HG03342 (cell line): Measurements from ENCODE around the gene GALR3.

Experiments used
- ATAC-seq: cut with Tn5 transposase; IDR thresholded peaks from one replicate; pipeline ENCODE4 v1.9.1; 2021; ENCODE audit warnings: mild to moderate bottlenecking, moderate library complexity; ENCODE audit not compliant: unreplicated experiment

The GALR3 gene

DNA sequence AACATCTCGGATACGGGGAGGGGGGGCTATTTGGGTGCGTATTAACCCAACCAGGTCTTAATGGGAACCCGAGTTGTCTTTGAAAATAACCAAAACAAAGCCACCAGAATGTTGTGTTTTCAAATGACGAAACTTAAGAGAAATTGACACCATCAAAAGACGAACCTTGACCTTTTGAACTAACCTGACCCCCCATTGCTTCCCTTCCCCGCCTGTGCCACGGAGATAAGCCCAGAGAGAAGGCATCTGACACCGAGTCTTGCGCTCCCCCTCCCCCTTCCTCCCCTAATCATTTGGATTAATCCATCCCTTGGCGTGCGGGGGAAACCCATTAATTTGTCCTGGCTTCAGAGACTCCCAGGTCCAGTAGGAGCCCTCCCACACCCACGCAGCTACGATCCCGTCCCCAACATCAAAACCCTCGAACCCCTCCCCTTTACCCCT is 20.0 kb upstream of the GALR3 start:
- no peak for ATAC-seq

DNA sequence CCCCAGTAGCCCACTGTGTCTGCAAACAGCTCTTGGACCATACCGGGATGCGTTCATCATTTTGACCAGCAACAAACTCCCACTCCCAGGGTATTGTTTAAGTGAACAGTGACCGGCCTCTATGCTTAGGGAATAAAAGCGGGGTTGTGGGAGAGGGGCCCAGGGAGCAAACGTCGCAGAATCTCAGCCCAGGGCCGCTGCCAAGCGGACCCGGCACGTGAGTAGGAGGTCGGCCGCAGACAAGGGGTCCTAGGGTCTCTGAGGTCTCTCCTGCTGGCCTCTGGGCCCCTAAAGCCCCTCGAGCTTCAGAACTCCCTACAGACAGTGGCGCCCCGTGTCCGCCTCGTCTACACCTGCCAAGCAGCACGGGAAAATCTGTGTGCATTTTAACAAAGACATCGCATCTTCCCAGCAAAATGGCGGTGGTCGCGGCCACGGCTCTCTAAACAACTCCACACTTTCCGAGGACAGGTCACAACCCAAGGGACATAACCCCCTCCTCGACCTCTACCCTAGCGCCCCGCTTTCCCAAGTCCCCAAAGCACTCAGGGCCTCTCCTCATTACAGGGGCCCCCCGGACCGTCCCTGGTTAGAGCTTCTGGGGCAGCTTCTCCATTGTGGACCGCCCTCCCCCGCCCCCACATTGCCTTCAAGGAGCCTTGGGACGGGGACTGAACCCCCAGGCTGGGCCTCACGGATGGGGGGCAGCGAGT is 19.4 kb upstream of the GALR3 start:
- ATAC-seq: no peak

DNA sequence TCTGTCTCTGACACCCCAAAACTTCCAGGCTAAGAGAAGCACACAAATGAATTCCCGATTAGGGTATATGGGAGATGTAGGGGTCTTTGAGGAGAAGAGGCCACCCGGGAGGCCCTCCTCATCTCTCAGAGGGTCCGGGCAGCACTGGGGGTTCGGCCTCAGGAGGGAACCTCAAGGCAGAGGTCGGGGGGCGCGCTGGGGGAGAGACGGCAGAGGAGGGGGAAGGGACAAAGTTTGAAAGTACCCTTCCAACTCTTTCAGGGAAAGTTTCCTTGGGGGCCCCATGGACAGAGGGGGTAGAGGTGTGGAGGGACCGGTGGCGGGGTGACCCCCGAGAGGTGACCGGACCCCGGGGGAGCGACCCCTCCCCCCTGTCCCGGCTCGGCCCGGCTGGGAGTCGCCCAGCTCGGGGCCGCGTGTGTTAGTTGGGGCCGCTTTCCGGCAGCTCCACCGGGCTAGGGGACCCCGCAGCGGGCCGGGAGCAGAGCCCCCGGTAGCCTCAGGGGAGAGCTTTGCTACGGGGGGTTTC is 18.8 kb upstream of the GALR3 start:
- ATAC-seq: no peak

DNA sequence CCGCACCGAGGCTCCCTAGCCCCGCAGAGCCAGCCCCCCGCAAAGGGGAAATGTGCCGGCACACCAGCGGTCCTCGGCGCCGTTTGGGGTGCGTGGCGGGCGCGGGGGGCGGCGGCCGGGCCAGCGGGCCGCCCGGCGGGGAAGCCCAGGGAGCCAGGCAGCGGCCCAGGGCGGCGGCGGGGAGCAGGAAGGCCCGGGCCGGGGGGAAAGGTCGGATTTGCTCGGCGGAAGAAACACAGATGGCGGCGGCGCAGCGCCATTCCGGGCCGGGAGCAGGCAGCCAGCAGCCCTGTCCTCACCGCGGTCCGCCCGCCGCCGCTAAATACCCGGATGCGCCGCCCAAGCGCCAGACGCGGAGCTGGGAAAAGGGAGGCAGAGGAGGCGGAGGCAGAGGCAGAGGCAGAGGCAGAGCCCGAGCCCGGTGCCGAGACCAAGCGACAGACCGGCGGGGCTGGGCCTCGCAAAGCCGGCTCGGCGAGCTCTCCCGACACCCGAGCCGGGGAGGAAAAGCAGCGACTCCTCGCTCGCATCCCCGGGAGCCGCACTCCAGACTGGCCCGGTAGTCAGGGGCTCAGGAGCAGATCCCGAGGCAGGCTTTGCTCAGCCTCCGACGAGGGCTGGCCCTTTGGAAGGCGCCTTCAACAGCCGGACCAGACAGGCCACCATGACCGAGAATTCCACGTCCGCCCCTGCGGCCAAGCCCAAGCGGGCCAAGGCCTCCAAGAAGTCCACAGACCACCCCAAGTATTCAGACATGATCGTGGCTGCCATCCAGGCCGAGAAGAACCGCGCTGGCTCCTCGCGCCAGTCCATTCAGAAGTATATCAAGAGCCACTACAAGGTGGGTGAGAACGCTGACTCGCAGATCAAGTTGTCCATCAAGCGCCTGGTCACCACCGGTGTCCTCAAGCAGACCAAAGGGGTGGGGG is 18.0 kb upstream of the GALR3 start:
- ATAC-seq: no peak

DNA sequence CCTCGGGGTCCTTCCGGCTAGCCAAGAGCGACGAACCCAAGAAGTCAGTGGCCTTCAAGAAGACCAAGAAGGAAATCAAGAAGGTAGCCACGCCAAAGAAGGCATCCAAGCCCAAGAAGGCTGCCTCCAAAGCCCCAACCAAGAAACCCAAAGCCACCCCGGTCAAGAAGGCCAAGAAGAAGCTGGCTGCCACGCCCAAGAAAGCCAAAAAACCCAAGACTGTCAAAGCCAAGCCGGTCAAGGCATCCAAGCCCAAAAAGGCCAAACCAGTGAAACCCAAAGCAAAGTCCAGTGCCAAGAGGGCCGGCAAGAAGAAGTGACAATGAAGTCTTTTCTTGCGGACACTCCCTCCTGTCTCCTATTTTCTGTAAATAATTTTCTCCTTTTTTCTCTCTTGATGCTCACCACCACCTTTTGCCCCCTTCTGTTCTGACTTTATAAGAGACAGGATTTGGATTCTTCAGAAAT is 17.3 kb upstream of the GALR3 start:
- ATAC-seq: no peak

DNA sequence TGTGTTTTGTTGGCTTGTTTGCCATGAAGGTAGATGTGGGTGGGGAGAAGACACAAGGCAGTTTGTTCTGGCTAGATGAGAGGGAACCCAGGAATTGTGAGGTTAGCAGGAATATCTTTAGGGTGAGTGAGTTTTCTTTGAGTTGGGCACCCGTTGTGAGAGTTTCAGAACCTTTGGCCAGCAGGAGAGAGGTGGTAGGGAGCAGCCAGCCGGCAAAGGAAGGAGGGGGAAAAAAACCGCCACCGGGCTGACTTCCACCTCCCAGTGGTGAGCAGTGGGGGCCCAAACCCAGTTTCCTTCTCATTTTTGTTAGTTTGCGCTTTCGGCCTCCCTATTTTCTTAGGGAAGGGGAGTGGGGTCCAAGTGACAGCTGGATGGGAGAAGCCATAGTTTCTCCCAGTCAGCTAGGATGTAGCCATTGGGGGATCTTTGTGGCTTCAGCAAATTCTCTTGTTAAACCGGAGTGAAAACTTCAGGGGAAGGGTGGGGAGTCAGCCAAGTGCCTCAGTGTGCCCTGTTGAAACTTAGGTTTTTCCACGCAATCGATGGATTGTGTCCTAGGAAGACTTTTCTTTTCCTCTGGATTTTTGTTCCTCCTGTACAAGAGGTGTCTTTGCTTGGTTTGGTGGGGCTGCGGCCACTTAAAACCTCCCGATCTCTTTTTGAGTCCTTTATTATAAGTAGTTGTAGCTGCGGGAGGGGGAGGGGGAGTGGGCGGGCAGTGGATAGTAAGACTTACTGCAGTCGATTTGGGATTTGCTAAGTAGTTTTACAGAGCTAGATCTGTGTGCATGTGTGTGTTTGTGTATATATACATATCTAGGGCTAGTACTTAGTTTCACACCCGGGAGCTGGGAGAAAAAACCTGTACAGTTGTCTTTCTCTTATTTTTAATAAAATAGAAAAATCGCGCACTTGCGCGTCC is 16.5 kb upstream of the GALR3 start:
- ATAC-seq: no peak

DNA sequence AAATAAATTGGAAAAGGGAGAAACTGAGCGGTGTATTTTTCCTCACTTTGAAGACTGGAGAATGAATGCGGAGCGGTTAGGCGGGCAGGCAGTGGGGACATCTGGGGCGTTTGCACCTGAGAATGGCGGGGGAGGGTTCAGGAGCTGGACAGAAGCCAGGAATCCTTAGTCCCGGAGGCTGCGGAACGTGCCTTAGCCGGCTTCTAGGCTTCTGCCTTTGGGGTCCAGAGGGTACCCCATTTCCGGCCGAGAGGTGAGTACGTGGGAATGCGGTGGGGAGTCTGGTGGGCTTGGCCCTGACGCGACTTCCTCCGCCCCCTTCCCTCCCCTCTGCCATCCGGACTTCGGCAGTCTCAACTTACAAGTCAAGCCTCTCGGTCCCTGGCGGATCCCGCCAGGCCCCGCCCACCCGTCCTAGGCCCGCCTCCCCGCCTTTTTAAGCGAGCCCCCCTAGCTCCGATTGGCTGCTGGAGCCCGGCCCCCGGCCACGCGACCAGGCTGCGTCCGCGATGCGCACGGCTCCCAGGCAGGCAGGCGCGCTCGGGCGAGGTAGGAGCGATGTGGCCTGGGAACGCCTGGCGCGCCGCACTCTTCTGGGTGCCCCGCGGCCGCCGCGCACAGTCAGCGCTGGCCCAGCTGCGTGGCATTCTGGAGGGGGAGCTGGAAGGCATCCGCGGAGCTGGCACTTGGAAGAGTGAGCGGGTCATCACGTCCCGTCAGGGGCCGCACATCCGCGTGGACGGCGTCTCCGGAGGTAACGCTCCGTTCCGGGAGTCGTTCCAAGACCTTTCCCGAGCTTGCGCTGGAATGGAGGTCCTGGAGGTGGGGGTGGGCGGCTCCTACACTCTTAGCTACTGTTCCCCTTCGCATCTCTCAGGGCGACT is 15.5 kb upstream of the GALR3 start, which contains the start of gene GCAT:
Gene GCAT (plus strand): TSS at position 525 of the 884 bp plus-strand sequence. CDS start 34 bp downstream, at position 559.
- peak; percentile 76 for ATAC-seq

DNA sequence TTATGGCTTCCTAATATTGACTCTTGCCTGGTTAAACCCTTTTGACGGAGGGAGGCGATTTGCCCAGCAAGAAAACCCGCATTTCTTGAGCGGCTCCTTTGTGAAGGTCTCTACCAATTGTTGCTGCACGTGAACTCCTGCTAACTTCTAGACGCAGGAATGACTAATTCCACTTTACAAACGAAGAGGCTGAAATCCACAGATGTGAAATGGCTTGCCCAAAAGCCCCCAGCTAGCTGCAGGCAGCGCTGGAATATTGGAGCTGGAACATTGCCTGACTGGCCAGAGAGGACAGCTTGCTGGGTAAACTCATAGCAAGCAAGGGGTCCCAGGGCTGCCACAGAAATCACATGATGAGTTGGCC is 14.9 kb upstream of the GALR3 start:
- ATAC-seq: no peak

DNA sequence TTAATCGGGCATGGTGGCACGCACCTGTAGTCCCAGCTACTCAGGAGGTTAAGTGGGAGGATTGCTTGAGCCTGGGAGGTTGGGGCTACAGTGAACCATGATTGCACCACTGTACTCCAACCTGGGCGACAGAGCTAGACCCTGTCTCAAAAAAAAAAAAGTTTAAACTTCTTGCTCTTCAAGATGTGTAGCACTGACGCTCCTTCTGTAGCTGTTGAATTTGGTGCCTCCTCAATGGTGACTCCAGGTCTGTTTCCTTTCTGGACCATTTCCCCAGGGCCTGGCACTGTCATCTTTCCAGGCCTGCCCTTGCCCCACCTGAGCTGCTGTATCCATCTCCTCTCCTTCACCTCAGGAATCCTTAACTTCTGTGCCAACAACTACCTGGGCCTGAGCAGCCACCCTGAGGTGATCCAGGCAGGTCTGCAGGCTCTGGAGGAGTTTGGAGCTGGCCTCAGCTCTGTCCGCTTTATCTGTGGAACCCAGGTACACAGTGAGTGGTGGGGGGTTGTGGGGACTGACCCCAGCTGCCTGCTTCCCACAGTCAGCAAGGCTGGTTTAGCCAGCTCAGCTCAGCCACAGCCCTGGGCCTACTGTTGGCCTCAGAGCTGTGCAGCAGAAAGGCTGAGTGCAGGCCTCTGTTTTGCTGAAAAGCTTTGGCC is 13.4 kb upstream of the GALR3 start:
- ATAC-seq: no peak

DNA sequence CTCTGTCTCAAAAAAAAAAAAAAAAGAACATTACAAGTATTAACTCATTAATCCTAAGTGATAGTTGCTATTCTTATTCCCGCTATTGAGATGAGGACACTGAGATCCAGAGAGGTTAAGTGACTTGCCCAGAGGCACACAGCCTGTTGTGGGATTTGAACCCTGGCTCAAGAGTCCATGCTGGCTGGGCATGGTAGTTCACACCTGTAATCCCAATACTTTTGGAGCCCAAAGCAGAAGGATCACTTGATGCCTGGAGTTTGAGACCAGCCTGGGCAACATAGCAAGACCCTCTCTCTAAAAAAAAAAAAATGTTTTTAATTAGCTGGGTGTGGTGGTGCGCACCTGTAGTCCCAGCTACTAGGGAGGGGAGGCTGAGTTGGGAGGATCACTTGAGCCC is 11.3 kb upstream of the GALR3 start:
- ATAC-seq: no peak

DNA sequence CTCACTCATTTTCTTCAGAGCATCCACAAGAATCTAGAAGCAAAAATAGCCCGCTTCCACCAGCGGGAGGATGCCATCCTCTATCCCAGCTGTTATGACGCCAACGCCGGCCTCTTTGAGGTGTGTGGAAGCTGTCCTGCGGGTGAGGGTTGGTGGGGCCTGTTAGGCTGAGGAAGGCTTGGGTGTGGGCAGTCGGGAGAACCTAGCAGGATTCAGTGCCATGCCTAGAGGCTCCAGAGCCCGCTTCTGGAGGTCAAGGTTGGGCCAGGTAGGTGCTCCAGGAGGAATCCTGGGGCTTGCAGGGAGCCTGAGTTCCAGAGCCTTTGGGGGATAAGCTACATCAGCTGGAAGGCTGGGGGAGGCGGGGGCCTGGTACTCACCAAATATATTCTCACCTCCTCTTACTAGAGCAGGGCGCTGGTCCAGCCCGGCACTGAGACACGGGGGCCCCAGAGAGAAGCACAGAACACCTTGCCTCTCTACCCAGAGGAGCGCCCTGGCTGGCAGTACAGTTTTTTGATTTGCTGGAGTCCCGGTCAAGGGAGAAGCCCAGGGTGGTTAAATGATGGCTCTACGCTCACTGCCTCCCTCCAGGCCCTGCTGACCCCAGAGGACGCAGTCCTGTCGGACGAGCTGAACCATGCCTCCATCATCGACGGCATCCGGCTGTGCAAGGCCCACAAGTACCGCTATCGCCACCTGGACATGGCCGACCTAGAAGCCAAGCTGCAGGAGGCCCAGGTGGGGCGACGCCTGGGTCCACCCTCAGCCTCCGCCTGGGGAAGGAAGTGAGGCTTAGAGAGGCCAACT is 10.1 kb upstream of the GALR3 start:
- ATAC-seq: no peak

DNA sequence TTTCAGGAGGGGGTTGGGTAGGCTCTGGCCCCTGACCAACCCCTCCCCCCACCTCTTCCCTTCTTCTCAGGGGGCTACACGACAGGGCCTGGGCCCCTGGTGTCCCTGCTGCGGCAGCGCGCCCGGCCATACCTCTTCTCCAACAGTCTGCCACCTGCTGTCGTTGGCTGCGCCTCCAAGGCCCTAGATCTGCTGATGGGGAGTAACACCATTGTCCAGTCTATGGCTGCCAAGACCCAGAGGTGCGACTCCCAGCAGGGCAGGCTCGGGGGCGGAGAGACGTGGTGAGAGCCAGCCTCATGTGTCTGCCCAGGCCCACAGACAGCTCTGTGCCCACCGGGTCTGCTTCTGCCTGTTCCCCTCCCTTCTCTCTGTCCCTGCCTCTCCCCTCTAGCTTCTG is 7.6 kb upstream of the GALR3 start:
- ATAC-seq: no peak

DNA sequence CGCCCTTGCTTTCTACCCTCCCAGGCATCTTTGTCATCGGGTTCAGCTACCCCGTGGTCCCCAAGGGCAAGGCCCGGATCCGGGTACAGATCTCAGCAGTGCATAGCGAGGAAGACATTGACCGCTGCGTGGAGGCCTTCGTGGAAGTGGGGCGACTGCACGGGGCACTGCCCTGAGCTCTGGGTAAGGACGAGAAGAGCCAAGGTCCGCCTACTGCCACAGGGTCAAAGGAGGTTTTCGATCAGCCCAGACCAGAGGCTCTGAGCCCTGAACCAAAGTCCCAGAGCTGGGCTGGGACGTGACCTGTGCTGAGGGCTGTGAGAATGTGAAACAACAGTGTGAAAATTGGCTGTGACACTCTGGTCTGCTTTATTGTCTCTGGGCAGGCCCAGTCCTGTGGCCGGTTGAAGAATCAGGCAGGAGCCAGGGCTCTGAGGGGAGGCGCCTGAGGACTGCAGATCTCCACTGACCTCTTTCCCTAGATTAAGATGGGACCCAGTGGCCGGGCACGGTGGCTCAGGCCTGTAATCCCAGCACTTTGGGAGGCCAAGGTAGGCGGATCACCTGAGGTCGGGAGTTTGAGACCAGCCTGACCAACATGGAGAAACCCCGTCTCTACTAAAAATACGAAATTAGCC is 6.5 kb upstream of the GALR3 start:
- ATAC-seq: no peak

DNA sequence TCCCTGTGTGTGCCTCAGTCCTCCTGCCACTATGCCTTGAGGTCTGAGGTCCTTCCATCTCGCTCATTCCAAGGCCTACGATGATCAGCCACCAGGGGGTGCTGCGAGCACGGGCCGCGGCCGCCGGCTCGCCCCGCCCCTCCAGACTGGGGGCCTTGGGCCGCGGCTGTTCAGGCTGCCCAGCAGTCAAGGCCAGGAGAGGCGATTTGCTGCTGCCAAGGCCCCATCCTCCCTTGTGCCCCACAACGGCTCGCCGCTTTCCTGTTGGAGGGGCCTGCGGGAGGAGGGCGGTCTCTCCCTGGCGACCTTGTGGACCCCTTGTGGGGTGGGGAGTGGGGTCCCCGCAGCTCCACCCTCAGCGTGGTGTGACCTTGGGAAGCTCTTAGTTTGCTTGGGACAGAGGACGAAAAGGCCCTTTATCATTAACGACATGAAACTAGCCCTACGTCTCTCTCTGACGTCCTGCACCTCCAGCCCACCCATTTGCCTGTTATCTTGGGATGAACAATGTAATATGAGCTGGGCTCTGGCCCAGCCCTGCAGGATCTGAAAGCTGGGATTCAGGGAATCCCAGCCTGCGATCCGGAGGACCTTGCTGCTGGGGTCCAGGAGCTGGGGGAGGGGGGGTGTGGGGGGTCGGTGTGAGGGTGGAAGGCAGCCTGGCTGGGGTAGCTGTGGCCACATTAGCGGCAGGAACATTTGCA is 5.3 kb upstream of the GALR3 start:
- peak; percentile 45 for ATAC-seq

DNA sequence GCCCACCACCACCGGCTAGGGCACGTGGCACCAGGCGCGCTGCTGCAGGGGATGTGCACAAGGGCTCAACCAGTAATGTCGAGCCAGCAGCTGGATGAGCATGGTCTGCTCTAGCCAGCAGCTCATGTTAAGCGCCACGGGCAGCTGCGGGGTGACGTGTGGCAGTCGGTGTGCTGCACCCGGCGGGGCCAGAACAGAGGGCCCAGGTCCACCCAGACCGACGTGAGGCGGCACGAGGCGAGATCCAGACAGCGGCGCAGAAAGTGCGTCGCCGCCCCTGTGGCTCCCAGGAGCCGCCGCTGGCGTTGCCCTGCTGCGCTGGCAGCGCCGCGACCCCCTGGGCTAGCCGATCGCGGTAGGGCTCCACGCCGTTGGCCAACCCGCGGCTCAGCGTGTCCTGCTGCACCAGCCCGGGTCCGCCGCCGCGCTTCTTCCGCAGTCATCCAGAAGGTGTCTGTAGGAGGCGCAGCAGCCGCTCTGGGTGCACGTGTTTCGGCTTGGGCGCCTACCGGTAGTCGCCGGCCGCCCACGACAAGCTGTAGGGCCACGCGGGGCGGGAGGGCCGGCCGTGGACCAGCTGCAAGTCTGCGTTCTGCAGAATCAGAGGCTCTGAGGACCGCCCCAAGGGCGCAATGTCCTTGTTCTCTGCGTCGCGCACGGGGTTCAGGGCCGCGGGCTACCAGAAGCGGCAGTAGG is 4.6 kb upstream of the GALR3 start:
- no peak for ATAC-seq

DNA sequence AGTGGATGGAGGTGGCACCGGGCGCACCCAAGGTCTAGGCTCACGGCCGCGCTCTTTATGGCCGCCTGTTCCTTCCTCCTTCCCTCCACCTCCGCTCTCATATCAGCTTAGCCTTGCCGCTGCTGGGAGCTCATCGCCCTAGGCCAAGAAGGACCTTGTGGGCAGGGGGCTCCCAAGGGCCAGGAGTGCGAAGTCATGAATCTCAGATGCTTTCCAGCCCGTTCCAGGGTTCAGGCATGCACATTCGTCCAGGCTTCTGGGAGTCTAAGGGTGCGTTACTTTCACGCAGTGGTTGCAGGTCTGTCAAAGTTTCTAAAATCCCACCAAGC is 4.1 kb upstream of the GALR3 start:
- ATAC-seq: no peak

DNA sequence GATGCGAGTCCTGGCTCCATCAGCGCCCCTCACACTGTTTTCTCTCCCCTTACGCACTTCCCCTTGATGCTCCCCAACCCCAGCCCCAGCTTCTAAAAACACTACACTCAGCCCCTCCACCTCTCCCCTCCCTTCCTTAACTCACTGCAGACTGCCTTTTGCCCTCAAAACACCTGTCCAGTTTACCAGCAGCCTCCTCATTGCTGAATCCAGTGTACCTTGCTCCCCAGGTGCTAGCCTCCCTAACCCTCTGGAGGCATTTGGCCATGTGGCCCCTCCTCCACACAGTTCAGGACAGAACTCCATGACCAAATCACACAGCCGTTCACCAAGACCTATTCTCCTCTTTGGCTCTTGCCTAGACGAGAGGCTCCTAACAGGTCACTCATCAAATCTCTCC is 2.8 kb upstream of the GALR3 start:
- no peak for ATAC-seq
